ENCODE data around the gene ADRA2B.

Gene ADRA2B

DNA sequence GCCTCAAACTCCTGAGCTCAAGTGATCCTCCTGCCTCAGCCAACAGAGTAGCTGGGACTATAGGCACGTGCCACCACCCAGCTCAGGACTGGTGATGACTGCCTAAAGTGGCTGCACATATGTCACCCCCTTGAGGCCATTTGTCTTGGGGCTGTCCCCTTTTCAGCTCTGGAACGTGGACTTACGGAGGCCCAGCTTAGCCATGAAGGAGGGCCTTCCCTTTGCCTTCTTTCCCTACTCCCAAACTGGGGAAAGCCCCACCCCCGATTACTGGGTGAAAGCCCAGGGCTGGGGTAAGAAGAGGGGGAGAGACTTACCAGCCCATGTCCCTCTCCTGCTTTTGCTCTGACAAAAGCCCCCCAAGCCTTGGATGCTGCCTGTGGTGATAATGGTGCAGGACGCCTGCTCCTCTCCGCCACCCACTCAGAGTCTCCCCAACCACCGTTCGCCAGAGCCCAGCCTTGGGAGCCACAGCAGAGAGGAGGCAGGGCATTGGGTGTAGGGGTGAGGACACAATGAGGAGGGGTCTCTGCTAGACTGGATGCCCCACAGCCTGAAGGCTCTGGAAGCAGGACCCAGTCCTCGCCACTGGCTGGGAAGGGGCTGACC, 31.3 kb upstream of the ADRA2B start:
- TF ChIP-seq ZFX (IDR thresholded peaks at IDR 0.05; ENCODE audit: borderline replicate concordance) (no peak), CTCF (IDR thresholded peaks at IDR 0.05) (no peak)
- peak overlapping the region; percentile 83 for H3K27ac ChIP-seq

DNA sequence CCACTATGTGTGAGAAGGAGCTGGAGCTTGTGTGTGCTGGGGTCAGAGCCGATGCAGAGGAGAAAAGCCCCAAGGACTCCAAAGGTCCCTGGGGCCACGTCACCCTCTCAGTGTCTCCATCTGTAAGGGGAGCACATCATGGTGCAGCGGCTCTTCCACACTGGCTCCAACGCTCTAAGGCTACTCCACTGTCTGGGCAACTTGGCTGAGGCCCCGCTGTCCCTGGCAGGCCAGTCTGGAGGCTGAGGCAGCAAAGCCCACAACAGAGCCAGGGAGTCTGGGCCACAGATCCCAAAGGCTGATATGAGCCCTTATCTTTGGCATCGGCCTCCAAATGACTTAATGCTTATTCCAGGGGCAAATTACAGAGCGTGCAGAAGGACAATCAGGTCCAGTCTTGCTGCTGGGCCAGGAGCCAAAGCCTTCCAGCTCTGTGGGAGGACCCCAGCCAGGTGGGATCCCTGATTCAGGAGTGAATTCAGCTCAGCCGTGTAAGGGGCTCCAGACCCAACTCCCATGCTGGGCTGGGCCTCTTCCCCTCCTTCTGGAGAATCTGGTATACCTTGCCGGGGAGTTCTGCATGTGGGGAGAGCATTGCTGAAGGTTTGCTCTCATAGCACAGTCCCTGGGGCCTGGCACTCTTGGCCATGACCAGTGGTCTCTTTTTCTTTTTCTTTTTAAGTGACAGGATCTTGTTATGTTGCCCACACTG, 30.7 kb upstream of the ADRA2B start:
- TF ChIP-seq ZFX (IDR thresholded peaks at IDR 0.05; ENCODE audit: borderline replicate concordance): no peak
- TF ChIP-seq CTCF (IDR thresholded peaks at IDR 0.05): no peak
- peak overlapping the region; percentile 83 for H3K27ac ChIP-seq

DNA sequence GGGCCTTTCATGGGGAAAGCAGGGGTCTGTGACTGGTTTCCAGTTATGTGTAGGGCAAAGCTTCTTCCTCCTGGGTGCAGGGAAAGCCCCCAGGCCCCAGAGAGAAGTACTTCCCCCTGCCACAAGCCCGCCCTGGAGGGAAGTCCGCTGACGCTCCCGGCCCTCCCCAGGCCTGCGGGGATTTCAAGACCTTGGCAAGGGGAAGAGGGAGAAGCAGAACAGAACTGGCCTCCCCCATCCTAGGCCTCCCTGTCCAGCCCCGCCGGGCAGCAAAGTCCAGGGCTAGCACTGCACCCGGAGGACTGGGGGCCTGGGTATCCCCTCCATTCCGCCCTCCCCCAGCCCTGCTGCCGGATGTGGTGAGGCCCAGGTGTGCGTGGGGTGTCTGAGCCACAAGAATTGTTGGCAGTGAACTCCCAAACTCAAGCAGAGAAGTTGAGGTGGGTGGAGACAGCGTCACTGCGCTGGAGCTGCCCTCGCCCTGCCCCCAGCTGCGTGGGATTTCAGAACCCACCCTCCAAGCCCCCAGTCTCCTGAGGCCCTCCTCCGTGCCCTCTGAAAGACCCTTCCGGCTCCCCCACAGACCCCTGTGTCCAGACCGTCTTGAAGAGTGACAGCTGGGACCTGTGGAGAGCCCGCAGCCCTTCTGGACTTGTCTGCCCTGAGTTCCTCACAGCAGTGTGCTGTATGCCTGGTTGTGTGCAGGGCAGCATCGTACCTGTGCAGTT, 29.9 kb upstream of the ADRA2B start:
- peak overlapping the region; percentile 83 for H3K27ac ChIP-seq
- TF ChIP-seq CTCF (IDR thresholded peaks at IDR 0.05): no peak
- no peak for TF ChIP-seq ZFX (IDR thresholded peaks at IDR 0.05; ENCODE audit: borderline replicate concordance)

GRCh38 chr2:96145848-96146152, 29.4 kb upstream of the ADRA2B start:
- TF ChIP-seq CTCF (IDR thresholded peaks at IDR 0.05) (no peak), ZFX (IDR thresholded peaks at IDR 0.05; ENCODE audit: borderline replicate concordance) (no peak)
- peak overlapping the region; percentile 83 for H3K27ac ChIP-seq

DNA sequence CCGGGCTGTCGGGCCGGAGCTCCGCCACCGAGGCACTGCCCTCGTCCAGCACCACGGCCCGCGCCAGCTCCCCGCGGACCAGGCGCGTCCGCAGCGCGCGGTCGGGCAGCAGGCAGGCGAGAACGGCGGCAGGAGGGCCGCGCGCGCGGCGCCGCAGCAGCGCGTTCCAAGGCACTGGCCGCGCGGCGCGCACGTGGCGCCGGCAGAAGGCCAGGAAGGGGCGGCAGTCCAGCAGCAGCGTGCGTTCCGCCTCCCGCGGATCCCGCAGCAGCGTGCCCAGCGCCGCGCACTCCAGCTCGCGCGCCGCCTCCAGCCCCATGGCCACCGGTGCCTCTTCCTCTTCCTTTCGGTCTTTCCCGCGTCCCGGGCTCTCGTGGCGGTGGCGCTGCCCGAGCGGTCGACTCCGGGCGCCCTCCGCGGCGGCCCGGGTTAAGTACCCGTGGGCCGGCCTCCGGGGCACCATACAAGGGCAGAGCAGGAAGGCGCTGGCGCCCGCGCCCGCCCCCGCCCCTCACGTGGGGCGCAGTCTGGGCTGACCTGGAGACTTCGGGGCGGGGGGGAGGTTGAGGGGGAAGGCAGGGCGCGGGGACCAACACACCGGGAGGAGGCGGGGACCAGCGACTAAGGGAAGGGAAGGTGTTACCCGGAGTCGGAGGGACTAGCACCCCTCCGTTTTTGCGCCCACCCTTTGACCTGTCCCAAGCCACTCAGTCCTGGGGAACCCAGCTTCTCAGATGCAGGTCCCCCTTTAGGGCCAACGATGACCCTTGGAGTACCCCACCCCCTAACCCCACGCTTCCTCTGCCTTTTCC, 28.9 kb upstream of the ADRA2B start, which contains the start of gene DUSP2:
Gene DUSP2 (minus strand): TSS at position 405 of the 812 bp plus-strand sequence. CDS start 86 bp downstream, at position 319.
- TF ChIP-seq ZFX (IDR thresholded peaks at IDR 0.05; ENCODE audit: borderline replicate concordance) (no peak), CTCF (IDR thresholded peaks at IDR 0.05) (no peak)
- peak within 1 kb of the TSS; percentile 83 for H3K27ac ChIP-seq

DNA sequence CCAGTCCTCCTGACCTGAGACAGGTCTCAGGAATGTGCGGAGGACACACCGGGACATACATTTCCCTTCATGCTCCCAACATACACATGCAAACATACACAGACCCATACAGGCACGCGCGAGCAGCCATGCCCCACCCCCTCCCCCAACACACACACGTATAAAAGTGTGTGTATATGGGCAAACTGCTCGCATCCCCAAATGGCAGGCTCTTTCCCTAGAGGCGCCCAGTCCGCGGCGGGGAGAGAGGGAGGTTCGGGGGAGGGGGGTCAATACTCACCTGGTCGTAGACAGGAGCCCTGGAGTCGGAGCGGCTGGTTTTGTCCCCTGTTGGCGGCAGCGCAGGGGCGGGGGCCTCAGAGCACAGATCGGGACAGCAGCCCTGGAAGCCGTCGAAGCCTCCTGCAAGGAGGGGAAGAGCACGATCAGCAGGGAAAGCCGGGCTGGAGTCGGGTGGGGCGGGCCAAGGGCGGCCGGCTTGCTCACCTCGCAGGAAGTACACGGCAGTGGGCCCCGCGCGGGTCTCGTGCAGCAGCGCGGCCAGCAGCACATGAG, 28.2 kb upstream of the ADRA2B start:
- peak overlapping the region; percentile 83 for H3K27ac ChIP-seq
- no peak for TF ChIP-seq ZFX (IDR thresholded peaks at IDR 0.05; ENCODE audit: borderline replicate concordance)
- no peak for TF ChIP-seq CTCF (IDR thresholded peaks at IDR 0.05)
